NCI-H1436 treated with DMSO at 0.1 percent for 48 hours (cell line): ENCODE measurements around the gene DNASE1L3.

Experiments
- DNase-seq: peaks from one replicate; lab custom pipeline; 2025; lab: John Stamatoyannopoulos, UW

Gene DNASE1L3

GRCh38 chr3:58200121-58200709 lies 10.6 kb downstream of the DNASE1L3 start:
- no peak for DNase-seq

GRCh38 chr3:58198804-58199203 lies 12.0 kb downstream of the DNASE1L3 start:
- DNase-seq, result no peak

GRCh38 chr3:58198362-58198761 lies 12.4 kb downstream of the DNASE1L3 start:
- DNase-seq, result no peak

GRCh38 chr3:58197588-58197987 lies 13.2 kb downstream of the DNASE1L3 start:
- DNase-seq, result no peak

- no peak for DNase-seq
These were observed 16.9 kb downstream of the DNASE1L3 start for GRCh38 chr3:58193682-58194407.

GRCh38 chr3:58192069-58192468 lies 18.7 kb downstream of the DNASE1L3 start:
- no peak for DNase-seq

GRCh38 chr3:58191361-58191991 lies 19.3 kb downstream of the DNASE1L3 start:
- no peak for DNase-seq

GRCh38 chr3:58190882-58191281 lies 19.9 kb downstream of the DNASE1L3 start:
- no peak for DNase-seq

- no peak for DNase-seq
These were observed 20.5 kb downstream of the DNASE1L3 start for GRCh38 chr3:58190291-58190690.

GRCh38 chr3:58189691-58190090 lies 21.1 kb downstream of the DNASE1L3 start:
- no peak for DNase-seq

- DNase-seq, result no peak
These were observed 21.8 kb downstream of the DNASE1L3 start for GRCh38 chr3:58188921-58189451.

GRCh38 chr3:58188173-58188564 lies 22.6 kb downstream of the DNASE1L3 start:
- DNase-seq, result no peak

- no peak for DNase-seq
These were observed 25.8 kb downstream of the DNASE1L3 start for GRCh38 chr3:58184982-58185360.

GRCh38 chr3:58184309-58184981 lies 26.3 kb downstream of the DNASE1L3 start:
- no peak for DNase-seq

- DNase-seq, result no peak
These were observed 26.9 kb downstream of the DNASE1L3 start for GRCh38 chr3:58183891-58184290.

- DNase-seq, result no peak
These were observed 27.6 kb downstream of the DNASE1L3 start for GRCh38 chr3:58183221-58183620.

GRCh38 chr3:58180940-58181587 lies 29.7 kb downstream of the DNASE1L3 start:
- no peak for DNase-seq

- no peak for DNase-seq
These were observed 30.5 kb downstream of the DNASE1L3 start for GRCh38 chr3:58180099-58180880.

GRCh38 chr3:58179235-58180098 lies 31.3 kb downstream of the DNASE1L3 start:
- no peak for DNase-seq

- no peak for DNase-seq
These were observed 32.1 kb downstream of the DNASE1L3 start for GRCh38 chr3:58178528-58179234.
